Measurements from ENCODE around the gene MIF. TPM values are rescaled to one million over a fixed set of nuclear protein-coding genes. Genes with fewer than 3 reads are reported as not detected.

The MIF gene
- total RNA-seq, 1 experiment from 2014 or later: 762 TPM

GRCh38 chr22:23893121-23893944 lies 850 bp upstream of the MIF start:
- no peaks in the 10 kb centered on the region for H3K27me3 ChIP-seq (replicated peaks; ENCODE audit: control insufficient read depth, insufficient read depth, low read length)
- DNase-seq: no peak
- H3K36me3 ChIP-seq (ENCODE audit: control insufficient read depth, insufficient read depth, low read length): peaks cover 12% of the 10 kb centered on the region
- H3K36me3 Mint-ChIP-seq (ENCODE audit: insufficient read depth, unreplicated experiment): peaks cover 47% of the 10 kb centered on the region
- H3K27me3 Mint-ChIP-seq (ENCODE audit: insufficient read depth, unreplicated experiment): no peaks in the 10 kb centered on the region
- H3K4me1 ChIP-seq: peaks cover 19% of the 10 kb centered on the region
- no peak for TF ChIP-seq CTCF (IDR thresholded peaks at IDR 0.05; ENCODE audit: insufficient read depth in 1 of 2, low read depth in 1 of 2, low read length in 1 of 2, severe bottlenecking in 1 of 2, unreplicated experiment in 1 of 2)
- intact Hi-C loops (cut with micrococcal nuclease; ENCODE audit: unreplicated experiment): loop anchor here (5.0 kb wide), 1 partner anchor 36 kb away; the partner anchor contains the start of gene SLC2A11
- no peaks in the 10 kb centered on the region for H3K9me3 Mint-ChIP-seq (ENCODE audit: unreplicated experiment)
- ChIA-PET CTCF (interaction anchor here (0.6 to 2.2 kb wide), 11 partner anchors 9 to 142 kb away, joined by 3 to 45 read pairs (median 12); partner anchors contain the start of gene SLC2A11), POLR2A (interaction anchor here (0.6 to 2.1 kb wide), 7 partner anchors 9 to 121 kb away, joined by 3 to 45 read pairs (median 21); partner anchors contain the start of genes MMP11 and SLC2A11)
- H3K4me1 Mint-ChIP-seq (ENCODE audit: low read depth, unreplicated experiment): peaks cover 13% of the 10 kb centered on the region
- H3K27ac Mint-ChIP-seq (ENCODE audit: unreplicated experiment): peak overlapping the region; percentile 98
- H3K4me3 Mint-ChIP-seq (ENCODE audit: unreplicated experiment): peak overlapping the region; percentile 94
- peak overlapping the region; percentile 84 for H3K4me3 ChIP-seq (ENCODE audit: low read depth, low read length)
- BruUV-seq (replicated peaks): TSS peak; percentile 93
- no peaks in the 10 kb centered on the region for H3K9me3 ChIP-seq

DNA sequence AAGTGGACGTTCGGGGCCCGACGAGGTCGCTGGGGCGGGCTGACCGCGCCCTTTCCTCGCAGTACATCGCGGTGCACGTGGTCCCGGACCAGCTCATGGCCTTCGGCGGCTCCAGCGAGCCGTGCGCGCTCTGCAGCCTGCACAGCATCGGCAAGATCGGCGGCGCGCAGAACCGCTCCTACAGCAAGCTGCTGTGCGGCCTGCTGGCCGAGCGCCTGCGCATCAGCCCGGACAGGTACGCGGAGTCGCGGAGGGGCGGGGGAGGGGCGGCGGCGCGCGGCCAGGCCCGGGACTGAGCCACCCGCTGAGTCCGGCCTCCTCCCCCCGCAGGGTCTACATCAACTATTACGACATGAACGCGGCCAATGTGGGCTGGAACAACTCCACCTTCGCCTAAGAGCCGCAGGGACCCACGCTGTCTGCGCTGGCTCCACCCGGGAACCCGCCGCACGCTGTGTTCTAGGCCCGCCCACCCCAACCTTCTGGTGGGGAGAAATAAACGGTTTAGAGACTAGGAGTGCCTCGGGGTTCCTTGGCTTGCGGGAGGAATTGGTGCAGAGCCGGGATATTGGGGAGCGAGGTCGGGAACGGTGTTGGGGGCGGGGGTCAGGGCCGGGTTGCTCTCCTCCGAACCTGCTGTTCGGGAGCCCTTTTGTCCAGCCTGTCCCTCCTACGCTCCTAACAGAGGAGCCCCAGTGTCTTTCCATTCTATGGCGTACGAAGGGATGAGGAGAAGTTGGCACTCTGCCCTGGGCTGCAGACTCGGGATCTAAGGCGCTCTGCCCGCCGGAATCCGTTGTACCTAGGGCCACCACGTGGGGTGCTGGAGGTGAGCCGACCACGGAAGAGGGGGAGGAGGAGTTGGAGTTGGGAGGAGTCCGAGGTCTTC lies 771 bp downstream of the MIF start:
- Mint-ChIP-seq H3K4me3 (ENCODE audit: unreplicated experiment) (peak overlapping the region; percentile 94), H3K27me3 (ENCODE audit: insufficient read depth, unreplicated experiment) (no peaks in the 10 kb centered on the region), H3K36me3 (ENCODE audit: insufficient read depth, unreplicated experiment) (peaks cover 50% of the 10 kb centered on the region), H3K9me3 (ENCODE audit: unreplicated experiment) (peaks cover 9% of the 10 kb centered on the region), H3K4me1 (ENCODE audit: low read depth, unreplicated experiment) (peaks cover 13% of the 10 kb centered on the region), H3K27ac (ENCODE audit: unreplicated experiment) (peak overlapping the region; percentile 98)
- Histone ChIP-seq H3K4me3 (ENCODE audit: low read depth, low read length) (peak overlapping the region; percentile 84), H3K36me3 (ENCODE audit: control insufficient read depth, insufficient read depth, low read length) (peaks cover 12% of the 10 kb centered on the region), H3K9me3 (0 out of 2 replicates have a peak, but pooled peaks cover 1% of the 10 kb centered on the region), H3K27me3 (replicated peaks; ENCODE audit: control insufficient read depth, insufficient read depth, low read length) (no peaks in the 10 kb centered on the region), H3K4me1 (peaks cover 19% of the 10 kb centered on the region)
- ChIA-PET CTCF (interaction anchor here (0.5 to 2.2 kb wide), 14 partner anchors 10 to 823 kb away, joined by 3 to 45 read pairs (median 7); partner anchors contain the start of gene SLC2A11), POLR2A (interaction anchor here (0.5 to 2.1 kb wide), 9 partner anchors 14 to 251 kb away, joined by 3 to 45 read pairs (median 5); partner anchors contain the start of gene SLC2A11)
- intact Hi-C loops (cut with micrococcal nuclease; ENCODE audit: unreplicated experiment): loop anchor here (1.0 to 5.0 kb wide), 4 partner anchors 14 to 44 kb away; partner anchors contain the start of gene SLC2A11
- BruUV-seq (replicated peaks): TSS peak; percentile 88
- TF ChIP-seq CTCF (IDR thresholded peaks at IDR 0.05; ENCODE audit: insufficient read depth in 1 of 2, low read depth in 1 of 2, low read length in 1 of 2, severe bottlenecking in 1 of 2, unreplicated experiment in 1 of 2): peak in 1 of 2 experiments; percentile 70
- DNase-seq: peak; percentile 82 to 83

All from Caco-2 (cell line).